ENCODE data around the gene EXOSC7.

The EXOSC7 gene

DNA sequence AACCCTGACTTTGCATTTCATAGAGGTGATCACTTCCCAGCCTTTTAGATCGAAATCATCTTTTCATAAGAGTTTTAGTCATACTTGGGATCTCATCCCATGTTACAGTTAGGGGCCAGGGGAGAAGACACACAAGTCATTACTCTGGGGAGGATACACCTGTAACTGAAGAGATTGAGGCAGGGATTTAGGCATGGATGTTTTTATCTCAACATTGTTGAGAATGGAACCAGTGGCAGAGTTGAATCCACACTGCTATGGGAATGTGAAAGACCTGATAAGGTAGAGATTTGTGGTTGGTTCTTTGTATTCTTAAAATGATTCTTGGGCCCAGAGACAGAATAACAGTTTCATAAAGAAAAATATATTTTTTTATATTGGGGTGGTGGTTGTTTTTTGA, 33.8 kb downstream of the EXOSC7 start:
- Histone ChIP-seq H3K4me3 (IDR thresholded peaks at IDR 0.05; ENCODE audit: insufficient read depth, low read depth, low read length) (no peak overlapping the region), H3K4me2 (no peak overlapping the region), H4K20me1 (ENCODE audit: insufficient read depth) (no peaks in the 10 kb centered on the region), H2AFZ (ENCODE audit: low read depth) (no peak overlapping the region), H3K27me3 (ENCODE audit: insufficient read depth, low read depth) (no peaks in the 10 kb centered on the region), H3K9ac (no peak overlapping the region), H3K4me1 (ENCODE audit: low read depth, poor library complexity, severe bottlenecking) (peaks cover 18% of the 10 kb centered on the region), H3K36me3 (ENCODE audit: insufficient read depth) (no peaks in the 10 kb centered on the region), H3K27ac (no peak overlapping the region), H3K79me2 (ENCODE audit: insufficient read depth, low read depth) (no peaks in the 10 kb centered on the region)
- TF ChIP-seq, protein P1, sequence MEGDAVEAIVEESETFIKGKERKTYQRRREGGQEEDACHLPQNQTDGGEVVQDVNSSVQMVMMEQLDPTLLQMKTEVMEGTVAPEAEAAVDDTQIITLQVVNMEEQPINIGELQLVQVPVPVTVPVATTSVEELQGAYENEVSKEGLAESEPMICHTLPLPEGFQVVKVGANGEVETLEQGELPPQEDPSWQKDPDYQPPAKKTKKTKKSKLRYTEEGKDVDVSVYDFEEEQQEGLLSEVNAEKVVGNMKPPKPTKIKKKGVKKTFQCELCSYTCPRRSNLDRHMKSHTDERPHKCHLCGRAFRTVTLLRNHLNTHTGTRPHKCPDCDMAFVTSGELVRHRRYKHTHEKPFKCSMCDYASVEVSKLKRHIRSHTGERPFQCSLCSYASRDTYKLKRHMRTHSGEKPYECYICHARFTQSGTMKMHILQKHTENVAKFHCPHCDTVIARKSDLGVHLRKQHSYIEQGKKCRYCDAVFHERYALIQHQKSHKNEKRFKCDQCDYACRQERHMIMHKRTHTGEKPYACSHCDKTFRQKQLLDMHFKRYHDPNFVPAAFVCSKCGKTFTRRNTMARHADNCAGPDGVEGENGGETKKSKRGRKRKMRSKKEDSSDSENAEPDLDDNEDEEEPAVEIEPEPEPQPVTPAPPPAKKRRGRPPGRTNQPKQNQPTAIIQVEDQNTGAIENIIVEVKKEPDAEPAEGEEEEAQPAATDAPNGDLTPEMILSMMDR (conservative IDR thresholded peaks at IDR 0.05; ENCODE audit: low read depth, low read length): no peak

DNA sequence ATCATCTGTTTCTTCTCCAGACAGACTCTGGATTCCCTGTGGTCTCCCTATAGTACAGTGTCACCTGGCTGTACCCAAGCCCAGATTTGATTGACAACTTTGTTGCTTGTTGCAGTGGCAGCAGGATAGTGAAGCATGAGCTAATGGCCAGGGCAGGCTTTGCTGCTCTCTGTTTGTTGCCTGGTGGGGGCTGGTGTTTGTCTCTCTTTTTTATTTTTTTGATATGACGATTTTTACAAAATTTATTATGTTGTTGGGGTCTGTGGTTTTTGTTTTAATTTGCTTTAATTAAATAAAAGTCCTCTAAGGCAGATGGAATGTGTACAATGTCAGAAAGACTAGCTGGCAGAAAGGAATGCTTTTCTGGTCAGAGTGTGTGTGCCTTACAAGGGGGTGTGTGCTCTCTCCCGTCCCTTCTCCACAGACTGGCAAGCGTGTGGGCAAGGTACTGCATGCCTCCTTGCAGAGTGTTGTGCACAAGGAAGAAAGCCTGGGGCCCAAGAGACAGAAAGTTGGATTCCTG, 34.8 kb downstream of the EXOSC7 start:
- H3K9ac ChIP-seq: no peak overlapping the region
- no peaks in the 10 kb centered on the region for H3K27me3 ChIP-seq (ENCODE audit: insufficient read depth, low read depth)
- H3K4me3 ChIP-seq (IDR thresholded peaks at IDR 0.05; ENCODE audit: insufficient read depth, low read depth, low read length): no peak overlapping the region
- H3K4me1 ChIP-seq (ENCODE audit: low read depth, poor library complexity, severe bottlenecking): peaks cover 18% of the 10 kb centered on the region
- H4K20me1 ChIP-seq (ENCODE audit: insufficient read depth): no peaks in the 10 kb centered on the region
- TF ChIP-seq, protein P1 (conservative IDR thresholded peaks at IDR 0.05; ENCODE audit: low read depth, low read length): no peak
- no peaks in the 10 kb centered on the region for H3K36me3 ChIP-seq (ENCODE audit: insufficient read depth)
- no peak overlapping the region for H2AFZ ChIP-seq (ENCODE audit: low read depth)
- no peak overlapping the region for H3K4me2 ChIP-seq
- no peaks in the 10 kb centered on the region for H3K79me2 ChIP-seq (ENCODE audit: insufficient read depth, low read depth)
- no peak overlapping the region for H3K27ac ChIP-seq

DNA sequence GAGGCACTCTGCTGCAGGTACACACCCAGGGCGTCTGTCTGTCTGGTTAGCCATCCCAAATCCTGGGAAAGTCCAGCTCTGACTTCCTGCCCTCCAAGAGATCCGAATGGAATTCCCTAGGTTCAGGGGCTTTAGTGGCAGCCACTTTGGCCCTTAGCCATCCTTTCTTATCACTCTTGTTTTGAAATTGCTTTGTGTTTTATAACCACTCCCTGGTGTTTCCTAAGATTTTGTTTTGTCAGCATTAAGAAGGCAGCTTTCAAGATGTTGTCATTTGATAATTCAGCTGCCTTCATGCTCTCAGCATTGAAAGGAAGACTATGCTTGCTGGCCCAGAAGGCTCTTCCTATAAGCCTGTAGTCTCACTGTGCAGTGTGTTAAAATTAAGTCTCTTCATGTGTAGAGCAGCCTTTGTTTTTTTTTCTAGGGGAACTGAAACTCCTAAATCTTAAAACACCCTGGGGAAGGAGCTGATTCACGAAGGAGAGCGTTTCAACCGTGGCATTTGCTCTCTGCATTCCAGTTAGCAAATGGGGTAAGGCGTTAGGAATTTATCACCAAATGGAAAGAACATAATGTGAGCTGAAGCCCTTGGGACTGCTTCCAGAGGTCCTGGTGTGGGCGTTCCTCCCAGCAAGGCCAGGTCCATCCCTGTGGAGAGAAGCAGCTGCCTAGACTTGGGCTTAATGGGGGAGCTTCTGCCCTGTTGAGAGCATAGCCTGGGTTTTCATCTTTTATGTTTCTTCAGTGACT, 35.9 kb downstream of the EXOSC7 start:
- H3K4me2 ChIP-seq: no peak overlapping the region; the same call in 1 of the 2 replicates
- no peaks in the 10 kb centered on the region for H3K27me3 ChIP-seq (ENCODE audit: insufficient read depth, low read depth)
- H3K27ac ChIP-seq: no peak overlapping the region; the same call in 1 of the 2 replicates
- no peaks in the 10 kb centered on the region for H4K20me1 ChIP-seq (ENCODE audit: insufficient read depth)
- H3K9ac ChIP-seq: no peak overlapping the region
- peaks cover 18% of the 10 kb centered on the region for H3K4me1 ChIP-seq (ENCODE audit: low read depth, poor library complexity, severe bottlenecking)
- H3K4me3 ChIP-seq (IDR thresholded peaks at IDR 0.05; ENCODE audit: insufficient read depth, low read depth, low read length): no peak overlapping the region
- TF ChIP-seq, protein P1 (conservative IDR thresholded peaks at IDR 0.05; ENCODE audit: low read depth, low read length): no peak
- no peaks in the 10 kb centered on the region for H3K79me2 ChIP-seq (ENCODE audit: insufficient read depth, low read depth)
- H3K36me3 ChIP-seq (ENCODE audit: insufficient read depth): no peaks in the 10 kb centered on the region
- H2AFZ ChIP-seq (ENCODE audit: low read depth): no peak overlapping the region

DNA sequence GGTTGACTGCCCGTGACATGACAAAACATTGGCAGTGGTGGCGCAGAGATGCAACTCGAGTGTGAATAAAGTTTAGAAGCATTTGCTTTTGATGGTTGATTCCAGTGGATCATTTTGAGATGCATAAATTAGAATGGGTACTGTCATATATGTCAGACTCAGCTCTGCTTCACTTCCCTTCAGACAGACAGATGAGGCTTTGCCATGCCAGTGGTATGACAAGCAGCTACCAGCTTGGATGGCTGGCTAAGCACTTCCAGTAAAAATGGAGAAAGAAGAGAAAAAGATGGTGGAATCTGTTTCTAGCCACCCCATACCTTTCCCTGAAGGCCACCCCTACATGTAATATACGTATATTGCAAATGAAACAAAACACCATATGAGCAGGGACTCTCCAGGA, 36.5 kb downstream of the EXOSC7 start:
- no peaks in the 10 kb centered on the region for H3K36me3 ChIP-seq (ENCODE audit: insufficient read depth)

More for the DNA sequence above, 36.5 kb downstream of the EXOSC7 start:
- H3K27ac ChIP-seq: no peak overlapping the region
- H3K4me1 ChIP-seq (ENCODE audit: low read depth, poor library complexity, severe bottlenecking): peaks cover 18% of the 10 kb centered on the region
- TF ChIP-seq, protein P1 (conservative IDR thresholded peaks at IDR 0.05; ENCODE audit: low read depth, low read length): no peak
- no peaks in the 10 kb centered on the region for H4K20me1 ChIP-seq (ENCODE audit: insufficient read depth)
- H3K27me3 ChIP-seq (ENCODE audit: insufficient read depth, low read depth): no peaks in the 10 kb centered on the region
- no peak overlapping the region for H3K4me3 ChIP-seq (IDR thresholded peaks at IDR 0.05; ENCODE audit: insufficient read depth, low read depth, low read length)
- no peak overlapping the region for H3K4me2 ChIP-seq
- no peak overlapping the region for H3K9ac ChIP-seq
- H3K79me2 ChIP-seq (ENCODE audit: insufficient read depth, low read depth): no peaks in the 10 kb centered on the region
- H2AFZ ChIP-seq (ENCODE audit: low read depth): no peak overlapping the region

All from KMS-11 (cell line).